GM23338 (cell line): ENCODE results near the gene ARL15. TPM values are rescaled to one million over a fixed set of nuclear protein-coding genes. Genes with fewer than 3 reads are reported as not detected.

Experiments used
- ATAC-seq: fragments of 200-7000 bp; cut with Tn5 transposase; 3 replicates; pipeline ENCODE4 v1.9.1; 2020
- DNase-seq: peaks from one replicate; pipeline ENCODE4 v3.0.0-alpha.2; 2015; ENCODE audit warnings: low spot score
- H2AFZ ChIP-seq: fragments of 200-600 bp; sonication (generic); 2 replicates; pipeline ENCODE4 v1.8.0; 2016; ENCODE audit warnings: antibody characterized with exemption, mild to moderate bottlenecking, moderate library complexity
- H3F3A ChIP-seq: fragments of 200-600 bp; sonication (generic); replicated peaks from 2 replicates; pipeline ENCODE4 v1.8.0; 2017; ENCODE audit warnings: antibody characterized with exemption, mixed run types, low read depth
- H3K27ac ChIP-seq: fragments of 200-600 bp; sonication (generic); 2 replicates; pipeline ENCODE4 v1.6.1; 2016; ENCODE audit warnings: low read depth
- H3K27me3 ChIP-seq: fragments of 200-600 bp; sonication (generic); 2 replicates; pipeline ENCODE4 v1.8.0; 2016; ENCODE audit warnings: mild to moderate bottlenecking, mixed run types, moderate library complexity; ENCODE audit not compliant: insufficient read depth
- H3K36me3 ChIP-seq: fragments of 200-600 bp; sonication (generic); 2 replicates; pipeline ENCODE4 v1.8.0; 2016; ENCODE audit warnings: mild to moderate bottlenecking; ENCODE audit not compliant: insufficient read depth
- H3K4me1 ChIP-seq: fragments of 200-600 bp; sonication (generic); 2 replicates; pipeline ENCODE4 v1.8.0; 2016; ENCODE audit warnings: mild to moderate bottlenecking, moderate library complexity; ENCODE audit not compliant: insufficient read depth
- H3K4me2 ChIP-seq: fragments of 200-600 bp; sonication (generic); 2 replicates; pipeline ENCODE4 v1.7.1; 2017; ENCODE audit warnings: mixed run types
- H3K4me3 ChIP-seq: fragments of 200-600 bp; sonication (generic); 2 replicates; pipeline ENCODE4 v1.6.1; 2016; ENCODE audit warnings: mixed run types
- H3K79me2 ChIP-seq: fragments of 200-600 bp; sonication (generic); replicated peaks from 2 replicates; pipeline ENCODE4 v1.8.0; 2017; ENCODE audit warnings: mild to moderate bottlenecking; ENCODE audit not compliant: insufficient read depth
- H3K9me2 ChIP-seq: fragments of 200-600 bp; sonication (generic); 2 replicates; pipeline ENCODE4 v1.8.0; 2017; ENCODE audit not compliant: insufficient read depth
- H4K20me1 ChIP-seq: fragments of 200-600 bp; sonication (generic); replicated peaks from 2 replicates; pipeline ENCODE4 v1.8.0; 2017; ENCODE audit warnings: mild to moderate bottlenecking; ENCODE audit not compliant: insufficient read depth
- H3K27ac Mint-ChIP-seq: 2 replicates; pipeline ENCODE4 v1.8.0; 2020; ENCODE audit warnings: inconsistent platforms, mild to moderate bottlenecking, moderate library complexity, mixed read lengths
- H3K27me3 Mint-ChIP-seq: 3 replicates; pipeline ENCODE4 v1.8.0; 2022; ENCODE audit warnings: low read depth, mild to moderate bottlenecking, moderate library complexity, mixed read lengths, inconsistent platforms; ENCODE audit not compliant: insufficient read depth, poor library complexity
- H3K36me3 Mint-ChIP-seq: 3 replicates; pipeline ENCODE4 v1.8.0; 2021; ENCODE audit warnings: low read depth, mild to moderate bottlenecking, inconsistent platforms, moderate library complexity, mixed read lengths
- H3K4me1 Mint-ChIP-seq: 3 replicates; pipeline ENCODE4 v1.8.0; 2020; ENCODE audit warnings: mild to moderate bottlenecking, inconsistent platforms, mixed read lengths
- H3K4me3 Mint-ChIP-seq: 3 replicates; pipeline ENCODE4 v1.8.0; 2021; ENCODE audit warnings: moderate library complexity, mild to moderate bottlenecking, inconsistent platforms, mixed read lengths
- H3K9me3 Mint-ChIP-seq: 3 replicates; pipeline ENCODE4 v1.8.0; 2020; ENCODE audit warnings: moderate library complexity, mild to moderate bottlenecking, inconsistent platforms, mixed read lengths
- CTCF ChIP-seq, 2 experiments: fragments of 200-600 bp in 1 of 2; sonication (generic) in 1 of 2; conservative IDR thresholded peaks; 2 replicates each; pipeline versions ENCODE4 v1.5.1 to v1.6.1; 2016 to 2017; ENCODE audit warnings: antibody characterized with exemption in 2 of 2, low read depth in 2 of 2, mild to moderate bottlenecking in 2 of 2, moderate library complexity in 1 of 2
- ETS1 ChIP-seq: IDR thresholded peaks from 2 replicates; pipeline ENCODE4 v1.6.1; 2016; ENCODE audit warnings: antibody characterized with exemption
- NANOG ChIP-seq: IDR thresholded peaks from 2 replicates; pipeline ENCODE4 v1.6.1; 2016; ENCODE audit warnings: antibody characterized with exemption, borderline replicate concordance
- REST ChIP-seq: IDR thresholded peaks from one replicate; pipeline ENCODE4 v1.6.1; 2018; ENCODE audit warnings: antibody characterized with exemption; ENCODE audit not compliant: unreplicated experiment
- STAT1 ChIP-seq: IDR thresholded peaks from one replicate; pipeline ENCODE4 v1.6.1; 2016; ENCODE audit warnings: antibody characterized with exemption; ENCODE audit not compliant: unreplicated experiment
- ZNF462 ChIP-seq: fragments of 250-450 bp; sonication (Bioruptor Pico); IDR thresholded peaks from 2 replicates; pipeline ENCODE4 v1.5.0; 2020; ENCODE audit warnings: mild to moderate bottlenecking, moderate library complexity
- polyA plus RNA-seq: library from polyadenylated mRNA; unstranded; fragments of >200 nt; fragmentation: Nextera tagmentation; extraction: Ambion mirVana; gene quantifications from 2 replicates; pipeline ENCODE4 v1.2.1, GENCODE V29; 2016
- total RNA-seq: library from RNA; depleted of rRNA; stranded (reverse); fragments of >200 nt; shearing (Covaris generic); gene quantifications from 2 replicates; pipeline ENCODE4 v1.2.3, GENCODE V29; 2014

The ARL15 gene
- total and polyA plus RNA-seq, 2 experiments from 2014 or later = 13.0 to 54.0 TPM

- Histone ChIP-seq H3K4me2 (no peak overlapping the region), H3F3A (no peaks in the 10 kb centered on the region), H4K20me1 (no peaks in the 10 kb centered on the region), H3K79me2 (no peaks in the 10 kb centered on the region), H2AFZ (no peak overlapping the region), H3K27ac (peak overlapping the region; percentile 48), H3K9me2 (no peaks in the 10 kb centered on the region), H3K27me3 (no peaks in the 10 kb centered on the region), H3K4me3 (no peak overlapping the region), H3K4me1 (peaks cover 10% of the 10 kb centered on the region), H3K36me3 (no peaks in the 10 kb centered on the region)
- H3K27me3 Mint-ChIP-seq = no peaks in the 10 kb centered on the region
- H3K27ac Mint-ChIP-seq = peak overlapping the region; percentile 74; the same call in 1 of the 2 replicates
- DNase-seq = no peak
- no peak for ATAC-seq
- H3K4me1 Mint-ChIP-seq = peaks cover 26% of the 10 kb centered on the region
- no peak overlapping the region for H3K4me3 Mint-ChIP-seq
- no peaks in the 10 kb centered on the region for H3K36me3 Mint-ChIP-seq
- TF ChIP-seq CTCF (conservative IDR thresholded peaks at IDR 0.05; ENCODE audit: low read depth in 2 of 2) (no peak), NANOG (no peak)
- no peaks in the 10 kb centered on the region for H3K9me3 Mint-ChIP-seq
These were observed 373.7 kb downstream of the ARL15 start for GRCh38 chr5:53936481-53937352.

GRCh38 chr5:53934151-53934820 is 376.1 kb downstream of the ARL15 start:
- Mint-ChIP-seq H3K36me3 (no peaks in the 10 kb centered on the region), H3K27ac (no peak overlapping the region), H3K4me1 (peaks cover 24% of the 10 kb centered on the region), H3K27me3 (no peaks in the 10 kb centered on the region), H3K4me3 (no peak overlapping the region), H3K9me3 (no peaks in the 10 kb centered on the region)
- Histone ChIP-seq H3K4me3 (no peak overlapping the region), H3K36me3 (no peaks in the 10 kb centered on the region), H3K9me2 (no peaks in the 10 kb centered on the region), H3K79me2 (no peaks in the 10 kb centered on the region), H3F3A (no peaks in the 10 kb centered on the region), H3K27me3 (no peaks in the 10 kb centered on the region), H3K4me2 (no peak overlapping the region), H2AFZ (no peak overlapping the region), H3K4me1 (peaks cover 10% of the 10 kb centered on the region), H4K20me1 (no peaks in the 10 kb centered on the region), H3K27ac (no peak overlapping the region)
- ATAC-seq (no peak), DNase-seq (no peak)
- TF ChIP-seq STAT1 = no peak
- no peak for TF ChIP-seq NANOG
- no peak for TF ChIP-seq REST
- no peak for TF ChIP-seq ZNF462 (CRISPR knock-in tag)
- no peak for TF ChIP-seq ETS1
